Activated CD4-positive, alpha-beta memory T cell treated with anti-CD3 and anti-CD28 coated beads for 36 hours (primary cell): ENCODE results near the gene SCLT1. TPM values are rescaled to one million over a fixed set of nuclear protein-coding genes. Genes with fewer than 3 reads are reported as not detected.
"Not testable (repeated sequence)": the region's sequence is repeated elsewhere in the genome, so short reads cannot be mapped to it uniquely, and the experiment has no call there.

Experiments used
- CTCF ChIA-PET: fragments of 350-600 bp; sonication (Branson Sonifier 250); formaldehyde crosslinking; loops from one replicate; lab custom pipeline; 2021; ENCODE audit warnings: antibody characterized with exemption, inconsistent platforms; lab: Charles Lee
- POLR2A ChIA-PET: fragments of 350-600 bp; sonication (Branson Sonifier 250); formaldehyde crosslinking; loops from one replicate; lab custom pipeline; 2021; ENCODE audit warnings: antibody characterized with exemption; lab: Charles Lee
- DNase-seq: peaks from one replicate; pipeline ENCODE4 v3.0.0-alpha.2; 2020
- H3K27ac Mint-ChIP-seq: one replicate; pipeline ENCODE4 v1.8.0; 2021; ENCODE audit warnings: mixed read lengths
- H3K27me3 Mint-ChIP-seq: one replicate; pipeline ENCODE4 v1.8.0; 2021; ENCODE audit warnings: mixed read lengths
- H3K36me3 Mint-ChIP-seq: one replicate; pipeline ENCODE4 v1.8.0; 2021; ENCODE audit warnings: mixed read lengths
- H3K4me1 Mint-ChIP-seq: one replicate; pipeline ENCODE4 v1.8.0; 2021; ENCODE audit warnings: low read depth, mixed read lengths
- H3K4me3 Mint-ChIP-seq: one replicate; pipeline ENCODE4 v1.8.0; 2021; ENCODE audit warnings: mild to moderate bottlenecking, mixed read lengths
- H3K9me3 Mint-ChIP-seq: one replicate; pipeline ENCODE4 v1.8.0; 2021; ENCODE audit warnings: mixed read lengths
- intact Hi-C: fragments of 100-400 bp; cut with micrococcal nuclease; formaldehyde crosslinking; loops from one replicate; pipeline ENCODE4 v1.15.1; 2023
- total RNA-seq, 2 experiments: library from RNA; stranded (reverse); gene quantifications; one replicate each; pipeline ENCODE4 v1.2.3, GENCODE V29; 2021

Gene SCLT1
- total RNA-seq, 2 experiments from 2014 or later: 20.8 to 20.9 TPM

GRCh38 chr4:129109965-129110824, 16.9 kb upstream of the SCLT1 start:
- H3K27ac Mint-ChIP-seq: no peak overlapping the region
- no peak overlapping the region for H3K4me3 Mint-ChIP-seq
- no peaks in the 10 kb centered on the region for H3K27me3 Mint-ChIP-seq
- intact Hi-C loops: no loop called here
- H3K4me1 Mint-ChIP-seq: no peaks in the 10 kb centered on the region
- no peak for DNase-seq
- POLR2A ChIA-PET: no interaction called here
- CTCF ChIA-PET: no interaction called here
- peaks cover 9% of the 10 kb centered on the region for H3K36me3 Mint-ChIP-seq
- no peaks in the 10 kb centered on the region for H3K9me3 Mint-ChIP-seq

GRCh38 chr4:129098531-129099001, 5.2 kb upstream of the SCLT1 start:
- Mint-ChIP-seq H3K27ac (no peak overlapping the region), H3K36me3 (peaks cover 4% of the 10 kb centered on the region), H3K4me1 (peaks cover 19% of the 10 kb centered on the region), H3K4me3 (no peak overlapping the region), H3K9me3 (no peaks in the 10 kb centered on the region), H3K27me3 (no peaks in the 10 kb centered on the region)
- CTCF ChIA-PET: interaction anchor here (0.7 kb wide), 1 partner anchor 98 kb away, joined by 3 read pairs; no protein-coding TSS in a partner anchor
- POLR2A ChIA-PET: no interaction called here
- intact Hi-C loops: loop anchor here (10.0 kb wide), 1 partner anchor 1134 kb away; the partner anchor contains the start of genes ABHD18 and MFSD8
- no peak for DNase-seq

GRCh38 chr4:129095811-129096454, 2.6 kb upstream of the SCLT1 start, which contains the start of gene C4orf33:
C4orf33 (plus strand) TSS chr4:129096152; CDS start chr4:129102611, 6,459 bp downstream.
- no peaks in the 10 kb centered on the region for H3K36me3 Mint-ChIP-seq
- peak within 1 kb of the TSS; percentile 90 for H3K27ac Mint-ChIP-seq
- peak; percentile 87 for DNase-seq
- H3K4me1 Mint-ChIP-seq: peaks cover 20% of the 10 kb centered on the region
- POLR2A ChIA-PET: interaction anchor here (1.8 kb wide), 1 partner anchor 284 kb away, joined by 5 read pairs; no protein-coding TSS in a partner anchor
- CTCF ChIA-PET: interaction anchor here (1.0 kb wide), 1 partner anchor 283 kb away, joined by 4 read pairs; no protein-coding TSS in a partner anchor
- no peaks in the 10 kb centered on the region for H3K27me3 Mint-ChIP-seq
- intact Hi-C loops: loop anchor here (10.0 kb wide), 1 partner anchor 1131 kb away; the partner anchor contains the start of genes ABHD18 and MFSD8
- H3K9me3 Mint-ChIP-seq: no peaks in the 10 kb centered on the region
- H3K4me3 Mint-ChIP-seq: peak within 1 kb of the TSS; percentile 87

GRCh38 chr4:129094347-129094746, 1.0 kb upstream of the SCLT1 start:
- DNase-seq: no peak
- H3K36me3 Mint-ChIP-seq: no peaks in the 10 kb centered on the region
- H3K27ac Mint-ChIP-seq: no peak overlapping the region
- H3K4me3 Mint-ChIP-seq: peak overlapping the region; percentile 53
- CTCF ChIA-PET: interaction anchor here (0.7 kb wide), 1 partner anchor 42 kb away, joined by 6 read pairs; no protein-coding TSS in a partner anchor
- POLR2A ChIA-PET: interaction anchor here (1.2 to 2.3 kb wide), 2 partner anchors 10 to 282 kb away, joined by 3 to 17 read pairs; no protein-coding TSS in a partner anchor
- peaks cover 23% of the 10 kb centered on the region for H3K4me1 Mint-ChIP-seq
- H3K9me3 Mint-ChIP-seq: no peaks in the 10 kb centered on the region
- H3K27me3 Mint-ChIP-seq: no peaks in the 10 kb centered on the region
- intact Hi-C loops: loop anchor here (5.0 to 10.0 kb wide), 2 partner anchors 522 to 1130 kb away; partner anchors contain the start of genes ABHD18 and MFSD8

DNA sequence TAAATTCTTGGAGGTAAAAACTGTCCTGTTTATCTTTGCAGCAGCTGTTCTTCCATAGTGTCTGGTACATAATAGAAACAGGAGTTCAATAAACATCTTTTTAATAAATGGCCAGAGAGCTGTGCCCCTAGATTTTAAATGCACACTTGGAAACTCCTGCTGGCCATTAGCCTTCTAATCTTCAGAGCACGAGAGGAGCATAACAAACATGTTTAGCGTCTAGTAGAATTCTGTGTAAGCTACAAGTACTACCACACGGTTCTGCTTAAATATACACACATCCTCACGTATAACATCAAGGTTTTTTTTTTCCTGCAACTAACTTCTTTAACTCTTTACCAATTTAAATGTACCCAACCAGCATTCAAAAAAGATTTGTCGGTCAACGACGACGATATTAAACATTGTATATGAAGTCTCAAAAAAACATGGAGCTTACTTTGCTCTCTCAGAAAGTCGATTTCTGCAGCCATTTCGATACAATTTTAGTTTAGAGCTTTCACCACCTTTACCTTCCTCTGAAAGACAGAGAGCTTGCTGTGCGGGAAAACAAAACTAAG, 628 bp downstream of the SCLT1 start:
- ChIA-PET CTCF (interaction anchor here (0.5 to 1.4 kb wide), 2 partner anchors 50 to 280 kb away, joined by 4 read pairs; no protein-coding TSS in a partner anchor), POLR2A (interaction anchor here (0.6 to 2.3 kb wide), 3 partner anchors 267 to 392 kb away, joined by 3 to 17 read pairs (median 4); no protein-coding TSS in a partner anchor)
- Mint-ChIP-seq H3K4me1 (peaks cover 35% of the 10 kb centered on the region), H3K36me3 (no peaks in the 10 kb centered on the region), H3K27ac (no peak overlapping the region), H3K27me3 (no peaks in the 10 kb centered on the region), H3K4me3 (no peak overlapping the region), H3K9me3 (no peaks in the 10 kb centered on the region)
- intact Hi-C loops: loop anchor here (1.0 to 10.0 kb wide), 9 partner anchors 46 to 1212 kb away; partner anchors contain the start of genes ABHD18, LARP1B, MFSD8 and PLK4
- DNase-seq: no peak

DNA sequence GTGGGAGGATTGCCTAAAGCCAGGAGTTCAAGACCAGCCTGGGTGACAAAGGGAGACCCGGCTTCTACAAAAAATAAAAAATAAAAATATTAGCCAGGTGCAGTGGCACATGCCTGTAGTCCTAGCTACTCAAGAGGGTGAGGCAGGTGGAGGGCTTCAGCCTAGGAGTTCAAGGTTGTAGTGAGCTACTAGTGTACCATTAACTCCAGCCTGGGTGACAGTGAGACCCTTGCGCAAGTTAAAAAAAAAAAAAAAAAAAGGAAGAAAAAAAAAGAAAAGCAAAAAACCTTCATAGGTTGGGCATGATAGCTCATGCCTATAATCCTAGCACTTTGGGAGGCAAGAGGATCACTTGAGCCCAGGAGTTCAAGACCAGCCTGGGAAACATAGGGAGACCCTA, 5.8 kb downstream of the SCLT1 start:
- Mint-ChIP-seq H3K4me3 (no peak overlapping the region), H3K36me3 (peaks cover 9% of the 10 kb centered on the region), H3K27ac (no peak overlapping the region), H3K27me3 (no peaks in the 10 kb centered on the region), H3K9me3 (peaks cover 5% of the 10 kb centered on the region), H3K4me1 (peaks cover 28% of the 10 kb centered on the region)
- intact Hi-C loops: no loop called here
- CTCF ChIA-PET: interaction anchor here (0.7 kb wide), 1 partner anchor 43 kb away, joined by 3 read pairs; no protein-coding TSS in a partner anchor
- no peak for DNase-seq
- POLR2A ChIA-PET: no interaction called here

DNA sequence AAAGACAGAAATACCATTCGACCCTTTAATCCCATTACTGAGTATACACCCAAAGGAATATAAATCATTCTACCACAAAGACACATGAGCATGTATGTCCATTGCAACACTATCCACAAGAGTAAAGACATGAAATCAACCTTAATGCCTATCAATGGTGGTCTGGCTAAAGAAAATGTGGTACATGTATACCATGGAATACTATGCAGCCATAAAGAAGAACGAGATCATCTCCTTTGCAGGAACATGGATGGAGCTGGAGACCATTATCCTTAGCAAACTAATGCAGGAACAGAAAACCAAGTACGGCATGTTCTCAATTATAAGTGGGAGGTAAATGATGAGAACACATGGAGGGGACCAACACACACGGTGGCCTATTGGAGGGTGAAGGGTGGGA, 7.9 kb downstream of the SCLT1 start:
- ChIA-PET POLR2A (no interaction called here), CTCF (no interaction called here)
- peaks cover 26% of the 10 kb centered on the region for H3K36me3 Mint-ChIP-seq
- H3K27ac Mint-ChIP-seq: no peak overlapping the region
- H3K4me1 Mint-ChIP-seq: peaks cover 28% of the 10 kb centered on the region
- H3K27me3 Mint-ChIP-seq: no peaks in the 10 kb centered on the region
- intact Hi-C loops: no loop called here
- no peak for DNase-seq
- no peak overlapping the region for H3K4me3 Mint-ChIP-seq
- peaks cover 6% of the 10 kb centered on the region for H3K9me3 Mint-ChIP-seq

- intact Hi-C loops: no loop called here
- H3K27me3 Mint-ChIP-seq: no peaks in the 10 kb centered on the region
- peaks cover 13% of the 10 kb centered on the region for H3K4me1 Mint-ChIP-seq
- no peak overlapping the region for H3K4me3 Mint-ChIP-seq
- H3K36me3 Mint-ChIP-seq: peaks cover 45% of the 10 kb centered on the region
- peaks cover 12% of the 10 kb centered on the region for H3K9me3 Mint-ChIP-seq
- H3K27ac Mint-ChIP-seq: no peak overlapping the region
- POLR2A ChIA-PET: no interaction called here
- CTCF ChIA-PET: no interaction called here
- no peak for DNase-seq
These were observed 11.0 kb downstream of the SCLT1 start for GRCh38 chr4:129082302-129082701.

DNA sequence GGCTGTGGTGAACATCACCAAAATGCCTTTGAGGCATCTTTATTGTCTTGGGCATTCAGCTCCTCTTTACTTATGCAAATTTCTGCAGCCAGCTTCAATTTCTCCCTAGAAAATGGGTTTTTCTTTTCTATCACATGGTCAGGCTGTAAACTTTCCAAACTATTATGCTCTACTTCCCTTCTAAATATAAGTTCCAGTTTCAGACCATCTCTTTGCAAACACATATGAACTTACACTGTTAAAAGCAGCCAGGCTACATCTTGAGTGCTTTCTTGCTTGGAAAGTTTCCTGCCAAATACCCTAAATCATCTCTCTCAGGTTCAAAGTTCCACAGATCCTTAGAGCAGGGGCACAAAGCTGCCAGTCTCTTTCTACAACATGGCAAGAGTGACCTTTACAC, 13.2 kb downstream of the SCLT1 start:
- peaks cover 50% of the 10 kb centered on the region for H3K36me3 Mint-ChIP-seq

DNA sequence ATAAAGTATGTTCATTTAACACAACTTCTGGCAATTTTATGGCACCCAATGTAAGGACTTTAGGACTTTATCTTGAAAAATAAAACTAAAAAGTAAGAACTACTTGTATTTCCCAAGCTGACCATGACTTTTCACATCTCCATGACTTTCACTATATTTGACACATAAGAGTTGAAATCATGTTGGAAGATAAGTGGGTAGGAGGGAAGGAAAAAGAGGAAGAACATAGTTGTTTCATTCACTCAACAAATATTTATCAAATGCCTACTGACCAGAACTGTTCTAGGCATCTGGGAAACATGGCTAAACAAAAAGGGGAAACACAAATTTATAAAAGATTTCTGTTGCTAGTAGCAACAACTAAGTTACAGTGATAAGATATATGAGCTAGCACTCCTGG, 16.0 kb downstream of the SCLT1 start:
- H3K4me1 Mint-ChIP-seq: no peaks in the 10 kb centered on the region
- H3K27me3 Mint-ChIP-seq: no peaks in the 10 kb centered on the region
- ChIA-PET POLR2A (no interaction called here), CTCF (no interaction called here)
- H3K9me3 Mint-ChIP-seq: peaks cover 16% of the 10 kb centered on the region
- no peak for DNase-seq
- no peak overlapping the region for H3K4me3 Mint-ChIP-seq
- no peak overlapping the region for H3K27ac Mint-ChIP-seq
- intact Hi-C loops: no loop called here
- peaks cover 67% of the 10 kb centered on the region for H3K36me3 Mint-ChIP-seq

More for the DNA sequence above, 13.2 kb downstream of the SCLT1 start:
- ChIA-PET POLR2A (no interaction called here), CTCF (no interaction called here)
- no peak overlapping the region for H3K27ac Mint-ChIP-seq
- H3K4me3 Mint-ChIP-seq: no peak overlapping the region
- DNase-seq: no peak
- no peaks in the 10 kb centered on the region for H3K27me3 Mint-ChIP-seq
- H3K4me1 Mint-ChIP-seq: peaks cover 7% of the 10 kb centered on the region
- intact Hi-C loops: no loop called here
- H3K9me3 Mint-ChIP-seq: peaks cover 7% of the 10 kb centered on the region

- H3K27me3 Mint-ChIP-seq, POLR2A ChIA-PET, H3K4me3 Mint-ChIP-seq, CTCF ChIA-PET, H3K4me1 Mint-ChIP-seq, intact Hi-C loops, DNase-seq, H3K27ac Mint-ChIP-seq: not testable (repeated sequence)
- Mint-ChIP-seq H3K9me3 (peaks cover 53% of the 10 kb centered on the region), H3K36me3 (peaks cover 46% of the 10 kb centered on the region)
These were observed 23.8 kb downstream of the SCLT1 start for GRCh38 chr4:129069537-129069936.
